ENCODE results near the gene MTREX. TPM values are rescaled to one million over a fixed set of nuclear protein-coding genes. Genes with fewer than 3 reads are reported as not detected.

MTREX gene
- total RNA-seq, 1 donor: 73.8 TPM

GRCh38 chr5:55371145-55371544, 63.4 kb downstream of the MTREX start:
- H4K20me1 ChIP-seq (ENCODE audit: insufficient read depth, low read length): no peaks in the 10 kb centered on the region
- no peaks in the 10 kb centered on the region for H3K79me2 ChIP-seq (ENCODE audit: insufficient read depth, low read length)
- no peaks in the 10 kb centered on the region for H3K4me1 ChIP-seq (ENCODE audit: insufficient read depth, low read length)
- no peak overlapping the region for H3K4me2 ChIP-seq (ENCODE audit: insufficient read depth, low read length)
- H3K27me3 ChIP-seq (ENCODE audit: insufficient read depth, low read length): no peaks in the 10 kb centered on the region
- H3K4me3 ChIP-seq (ENCODE audit: insufficient read depth, low read length): no peak overlapping the region
- no peak for DNase-seq (ENCODE audit: insufficient read length, low spot score, missing footprints)
- H3K9me3 ChIP-seq (ENCODE audit: low read depth, low read length): no peaks in the 10 kb centered on the region
- TF ChIP-seq CTCF (IDR thresholded peaks at IDR 0.05; ENCODE audit: extremely low read depth, low read depth, low read length): no peak
- H2AFZ ChIP-seq (ENCODE audit: low read length): no peak overlapping the region
- H3K36me3 ChIP-seq (ENCODE audit: insufficient read depth, low read length): peaks cover 12% of the 10 kb centered on the region
- no peak overlapping the region for H3K27ac ChIP-seq (ENCODE audit: low read depth, low read length)

- no peaks in the 10 kb centered on the region for H4K20me1 ChIP-seq (ENCODE audit: insufficient read depth, low read length)
- no peak overlapping the region for H2AFZ ChIP-seq (ENCODE audit: low read length)
- H3K27me3 ChIP-seq (ENCODE audit: insufficient read depth, low read length): no peaks in the 10 kb centered on the region
- H3K27ac ChIP-seq (ENCODE audit: low read depth, low read length): no peak overlapping the region
- no peak for DNase-seq (ENCODE audit: insufficient read length, low spot score, missing footprints)
- no peak for TF ChIP-seq CTCF (IDR thresholded peaks at IDR 0.05; ENCODE audit: extremely low read depth, low read depth, low read length)
- peaks cover 6% of the 10 kb centered on the region for H3K36me3 ChIP-seq (ENCODE audit: insufficient read depth, low read length)
- H3K4me1 ChIP-seq (ENCODE audit: insufficient read depth, low read length): no peaks in the 10 kb centered on the region
- no peaks in the 10 kb centered on the region for H3K9me3 ChIP-seq (ENCODE audit: low read depth, low read length)
- H3K79me2 ChIP-seq (ENCODE audit: insufficient read depth, low read length): no peaks in the 10 kb centered on the region
- no peak overlapping the region for H3K4me2 ChIP-seq (ENCODE audit: insufficient read depth, low read length)
- no peak overlapping the region for H3K4me3 ChIP-seq (ENCODE audit: insufficient read depth, low read length)
Measured at GRCh38 chr5:55372130-55372925, 64.5 kb downstream of the MTREX start.

GRCh38 chr5:55377810-55378209, 70.0 kb downstream of the MTREX start:
- H4K20me1 ChIP-seq (ENCODE audit: insufficient read depth, low read length): no peaks in the 10 kb centered on the region
- H3K4me3 ChIP-seq (ENCODE audit: insufficient read depth, low read length): no peak overlapping the region
- peaks cover 3% of the 10 kb centered on the region for H3K4me1 ChIP-seq (ENCODE audit: insufficient read depth, low read length)
- no peaks in the 10 kb centered on the region for H3K27me3 ChIP-seq (ENCODE audit: insufficient read depth, low read length)
- no peak for TF ChIP-seq CTCF (IDR thresholded peaks at IDR 0.05; ENCODE audit: extremely low read depth, low read depth, low read length)
- no peak for DNase-seq (ENCODE audit: insufficient read length, low spot score, missing footprints)
- no peaks in the 10 kb centered on the region for H3K79me2 ChIP-seq (ENCODE audit: insufficient read depth, low read length)
- peaks cover 14% of the 10 kb centered on the region for H3K36me3 ChIP-seq (ENCODE audit: insufficient read depth, low read length)
- H3K27ac ChIP-seq (ENCODE audit: low read depth, low read length): no peak overlapping the region
- H2AFZ ChIP-seq (ENCODE audit: low read length): no peak overlapping the region
- H3K4me2 ChIP-seq (ENCODE audit: insufficient read depth, low read length): no peak overlapping the region
- no peaks in the 10 kb centered on the region for H3K9me3 ChIP-seq (ENCODE audit: low read depth, low read length)

GRCh38 chr5:55383254-55383653, 75.5 kb downstream of the MTREX start:
- no peaks in the 10 kb centered on the region for H3K27me3 ChIP-seq (ENCODE audit: insufficient read depth, low read length)
- H3K36me3 ChIP-seq (ENCODE audit: insufficient read depth, low read length): peaks cover 17% of the 10 kb centered on the region
- H3K4me2 ChIP-seq (ENCODE audit: insufficient read depth, low read length): no peak overlapping the region
- no peak for DNase-seq (ENCODE audit: insufficient read length, low spot score, missing footprints)
- H3K4me1 ChIP-seq (ENCODE audit: insufficient read depth, low read length): peaks cover 3% of the 10 kb centered on the region
- no peak overlapping the region for H3K27ac ChIP-seq (ENCODE audit: low read depth, low read length)
- no peaks in the 10 kb centered on the region for H3K9me3 ChIP-seq (ENCODE audit: low read depth, low read length)
- TF ChIP-seq CTCF (IDR thresholded peaks at IDR 0.05; ENCODE audit: extremely low read depth, low read depth, low read length): no peak
- H4K20me1 ChIP-seq (ENCODE audit: insufficient read depth, low read length): no peaks in the 10 kb centered on the region
- no peak overlapping the region for H3K4me3 ChIP-seq (ENCODE audit: insufficient read depth, low read length)
- no peak overlapping the region for H2AFZ ChIP-seq (ENCODE audit: low read length)
- H3K79me2 ChIP-seq (ENCODE audit: insufficient read depth, low read length): peaks cover 4% of the 10 kb centered on the region

All from osteoblast (primary cell).